Fibroblast of skin of right biceps (primary cell): ENCODE data around the gene GPR27.

Source experiments
- DNase-seq: peaks from one replicate; pipeline ENCODE4 v3.0.0-alpha.2; 2013

Gene GPR27

GRCh38 chr3:71733319-71733718, 20.3 kb upstream of the GPR27 start:
- DNase-seq = no peak

GRCh38 chr3:71734881-71735280, 18.8 kb upstream of the GPR27 start:
- no peak for DNase-seq

GRCh38 chr3:71742621-71743020, 11.0 kb upstream of the GPR27 start:
- DNase-seq = no peak

DNA sequence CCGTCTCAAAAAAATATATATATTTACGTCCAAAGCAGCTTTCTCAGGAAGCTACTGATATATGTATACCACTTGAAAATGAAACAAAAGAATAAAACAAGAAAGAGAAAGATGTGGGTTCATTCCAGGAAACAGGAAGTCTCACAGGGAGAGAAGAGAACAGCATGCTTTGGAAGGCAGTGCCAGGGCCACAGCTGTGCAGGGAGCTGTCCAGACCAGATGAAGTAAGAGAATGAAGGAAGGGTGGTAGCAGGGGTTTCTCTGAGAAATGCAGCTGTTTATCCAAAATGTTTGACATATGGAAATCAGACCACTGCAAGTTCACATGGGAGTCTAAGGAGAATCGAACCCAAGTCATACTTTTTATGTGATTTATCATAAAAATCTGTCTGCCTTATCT, 8.9 kb upstream of the GPR27 start:
- DNase-seq = no peak

DNA sequence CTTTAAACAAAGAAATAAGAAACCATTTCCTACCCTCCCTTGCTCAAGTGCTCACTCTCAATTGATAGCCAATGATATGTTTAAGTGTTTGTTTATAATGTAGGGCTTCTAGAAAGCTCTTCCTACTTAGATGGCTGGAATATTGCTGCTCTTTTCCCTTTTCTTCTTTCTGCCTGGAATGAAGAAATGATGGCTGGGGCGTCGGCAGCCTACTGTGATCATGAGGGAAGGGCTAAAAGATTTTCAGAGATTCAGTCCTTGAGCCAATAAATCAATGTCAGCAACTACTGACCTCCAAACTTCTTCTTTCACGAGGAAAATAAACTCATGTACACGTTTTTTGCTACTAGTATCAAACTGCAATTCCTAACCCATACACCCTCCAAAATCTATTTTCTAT, 2.1 kb upstream of the GPR27 start:
- DNase-seq = no peak

GRCh38 chr3:71752831-71753700, 589 bp upstream of the GPR27 start:
- no peak for DNase-seq

GRCh38 chr3:71754610-71755253, 1.1 kb downstream of the GPR27 start:
- no peak for DNase-seq

- DNase-seq = no peak
Measured at GRCh38 chr3:71758091-71758490, 4.4 kb downstream of the GPR27 start.

DNA sequence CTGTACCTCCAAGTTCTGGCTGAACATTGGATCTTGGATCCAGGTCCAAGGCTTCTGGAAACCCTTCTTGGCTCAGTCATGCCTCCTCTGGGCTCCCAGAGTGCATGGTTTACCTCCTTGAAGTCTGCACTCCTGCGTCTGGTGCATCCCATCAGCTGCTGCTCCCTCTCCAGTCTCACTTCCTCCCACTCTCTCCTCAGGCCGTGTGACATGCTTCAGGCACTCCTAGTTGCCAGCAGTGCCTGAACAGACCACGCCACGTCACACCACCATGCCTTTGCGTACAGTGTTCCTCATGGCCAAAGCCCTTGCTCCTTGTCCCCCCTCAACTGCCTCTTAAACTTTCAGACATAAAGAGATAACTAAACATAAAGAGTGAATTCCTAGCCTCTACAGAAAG, 5.7 kb downstream of the GPR27 start:
- DNase-seq = no peak

- DNase-seq = no peak
Measured at GRCh38 chr3:71760140-71760539, 6.5 kb downstream of the GPR27 start.

DNA sequence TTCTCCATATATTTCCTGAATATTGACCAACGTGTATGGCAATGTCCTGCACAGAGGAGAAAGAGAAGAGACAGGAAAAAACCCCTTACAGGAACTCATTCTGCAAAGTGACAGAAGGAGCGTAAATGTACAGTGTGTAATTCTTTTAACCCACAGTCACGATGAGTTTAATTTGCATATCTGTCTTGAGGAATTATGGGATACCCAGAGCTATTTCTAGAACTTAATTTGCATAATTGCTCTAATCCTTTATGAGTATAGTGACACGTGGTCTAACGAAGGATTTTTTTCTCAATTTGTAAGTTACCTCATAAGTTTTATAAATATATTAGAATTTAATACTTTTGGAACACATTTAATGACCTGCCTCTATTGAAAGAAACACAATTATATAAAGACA, 9.8 kb downstream of the GPR27 start:
- DNase-seq = no peak

- no peak for DNase-seq
Measured at GRCh38 chr3:71771126-71771525, 17.5 kb downstream of the GPR27 start.

- DNase-seq = no peak
Measured at GRCh38 chr3:71771884-71772283, 18.2 kb downstream of the GPR27 start.

GRCh38 chr3:71776538-71776937, 22.9 kb downstream of the GPR27 start:
- no peak for DNase-seq

GRCh38 chr3:71778353-71778752, 24.7 kb downstream of the GPR27 start:
- DNase-seq = no peak

GRCh38 chr3:71779674-71780377, 26.2 kb downstream of the GPR27 start:
- no peak for DNase-seq

- DNase-seq = no peak
Measured at GRCh38 chr3:71780430-71780829, 26.8 kb downstream of the GPR27 start.

DNA sequence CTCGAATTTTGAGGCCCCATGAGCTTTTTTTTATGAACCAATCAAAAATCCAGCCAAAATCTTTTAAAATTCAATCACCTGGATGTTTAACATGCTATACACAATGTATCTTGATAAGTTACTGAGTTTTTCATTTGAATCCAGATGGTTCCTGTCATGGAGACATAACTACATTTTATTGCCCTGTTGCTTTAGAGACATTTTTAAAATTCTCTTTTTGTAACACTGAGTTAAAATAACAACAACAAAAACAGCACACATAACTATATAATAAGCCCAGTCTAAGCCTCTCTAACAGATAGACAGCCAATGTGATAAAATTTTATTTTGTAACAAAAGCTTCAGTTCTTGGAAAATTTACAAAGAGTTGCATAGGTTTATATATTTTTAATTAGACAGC, 29.5 kb downstream of the GPR27 start:
- DNase-seq = no peak

GRCh38 chr3:71784201-71784913, 30.7 kb downstream of the GPR27 start:
- no peak for DNase-seq

GRCh38 chr3:71784914-71785531, 31.4 kb downstream of the GPR27 start, which contains the start of gene PROK2:
TSS of gene PROK2 (minus strand) at chr3:71785148. CDS start at chr3:71785052, 96 bp downstream.
- DNase-seq = peak; percentile 7

DNA sequence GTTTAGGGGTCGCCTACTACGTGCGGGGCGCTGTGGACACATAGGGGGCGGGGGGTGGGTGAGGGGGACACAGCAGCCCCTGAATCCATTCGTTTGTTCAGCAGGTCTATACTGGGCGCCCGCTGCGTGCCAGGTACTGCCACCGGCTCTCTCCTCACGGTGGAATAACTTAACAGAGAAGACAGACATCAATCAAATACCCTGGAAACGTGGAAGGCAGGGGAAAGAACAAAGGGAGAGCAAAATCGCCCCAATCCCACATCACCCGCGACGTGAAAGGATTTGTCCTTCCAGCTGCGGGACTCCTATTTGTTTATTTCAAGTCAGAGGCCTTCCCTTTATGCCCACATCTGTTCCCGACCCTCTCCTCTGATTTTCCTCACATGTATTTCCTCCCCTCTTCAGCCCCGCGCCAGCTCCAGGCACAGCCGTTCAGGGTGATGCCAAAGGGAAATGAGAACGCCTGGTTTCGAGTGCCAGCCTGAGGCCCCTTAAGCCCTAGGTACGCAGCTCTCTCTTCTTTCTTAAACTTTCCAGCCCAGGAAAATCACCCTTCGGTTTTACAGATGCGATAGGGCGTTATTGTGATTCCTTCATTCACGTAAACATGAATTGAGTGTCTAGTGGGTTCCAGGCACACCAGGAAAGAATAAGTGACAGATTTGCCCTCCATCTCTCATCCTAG, 32.0 kb downstream of the GPR27 start:
- no peak for DNase-seq

DNA sequence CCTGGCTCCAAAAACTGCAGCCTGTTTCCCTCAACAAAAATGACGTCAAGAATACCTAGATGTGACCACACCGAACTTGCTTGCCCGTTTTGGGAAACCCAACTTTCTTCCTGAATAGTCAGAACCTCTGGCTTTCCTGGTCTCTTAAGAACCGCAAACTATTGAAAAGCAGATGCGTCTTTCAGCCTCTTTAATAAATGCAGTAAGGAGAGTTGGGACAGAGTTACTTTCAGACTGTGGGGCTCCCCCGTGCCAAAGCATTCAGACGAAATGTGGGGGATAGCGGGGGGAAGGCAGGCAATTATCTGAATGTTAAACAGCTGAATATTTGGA, 32.5 kb downstream of the GPR27 start:
- no peak for DNase-seq
